Loucy (cell line): ENCODE data around the gene GLP2R.

ENCODE experiments used
- H2AFZ ChIP-seq: fragments of 200-600 bp; sonication (generic); 2 replicates; pipeline ENCODE4 v1.6.0; 2016; ENCODE audit warnings: antibody characterized with exemption, mild to moderate bottlenecking, low read length, moderate library complexity
- H3F3A ChIP-seq: fragments of 200-600 bp; 2 replicates; pipeline ENCODE4 v1.6.0; 2016; ENCODE audit warnings: antibody characterized with exemption, low read depth, mild to moderate bottlenecking
- H3K27me3 ChIP-seq: fragments of 200-600 bp; sonication (generic); 2 replicates; pipeline ENCODE4 v1.6.1; 2014; ENCODE audit warnings: low read length, mild to moderate bottlenecking; ENCODE audit not compliant: insufficient read depth, poor library complexity, severe bottlenecking
- H3K36me3 ChIP-seq: fragments of 200-600 bp; sonication (generic); 2 replicates; pipeline ENCODE4 v1.6.1; 2016; ENCODE audit warnings: low read length; ENCODE audit not compliant: insufficient read depth
- H3K4me1 ChIP-seq: fragments of 200-600 bp; sonication (generic); 2 replicates; pipeline ENCODE4 v1.5.1; 2014; ENCODE audit warnings: low read length, mild to moderate bottlenecking; ENCODE audit not compliant: insufficient read depth, poor library complexity, severe bottlenecking
- H3K4me2 ChIP-seq: fragments of 200-600 bp; sonication (generic); 2 replicates; pipeline ENCODE4 v1.6.0; 2014; ENCODE audit warnings: antibody characterized with exemption, low read length, low read depth, mild to moderate bottlenecking; ENCODE audit not compliant: poor library complexity, severe bottlenecking
- H3K4me3 ChIP-seq: fragments of 200-600 bp; sonication (generic); 2 replicates; pipeline ENCODE4 v1.5.1; 2014; ENCODE audit warnings: low read length, mild to moderate bottlenecking, mixed read lengths; ENCODE audit not compliant: poor library complexity, severe bottlenecking
- H3K79me2 ChIP-seq: fragments of 200-600 bp; sonication (generic); 2 replicates; pipeline ENCODE4 v1.6.1; 2014; ENCODE audit warnings: low read length; ENCODE audit not compliant: insufficient read depth
- H3K9ac ChIP-seq: fragments of 200-600 bp; sonication (generic); 2 replicates; pipeline ENCODE4 v1.6.0; 2014; ENCODE audit warnings: mild to moderate bottlenecking, low read depth, low read length, moderate library complexity; ENCODE audit not compliant: poor library complexity, severe bottlenecking
- H3K9me2 ChIP-seq: fragments of 200-600 bp; sonication (generic); replicated peaks from 2 replicates; pipeline ENCODE4 v1.6.1; 2016; ENCODE audit warnings: low read depth, low read length, mixed read lengths
- H3K9me3 ChIP-seq: fragments of 200-600 bp; sonication (generic); 2 replicates; pipeline ENCODE4 v1.6.1; 2014; ENCODE audit warnings: mild to moderate bottlenecking, antibody characterized with exemption, low read length, low read depth; ENCODE audit not compliant: insufficient read depth
- H4K20me1 ChIP-seq: fragments of 200-600 bp; sonication (generic); 2 replicates; pipeline ENCODE4 v1.6.0; 2014; ENCODE audit warnings: antibody characterized with exemption, low read length, mild to moderate bottlenecking; ENCODE audit not compliant: insufficient read depth, poor library complexity, severe bottlenecking
- CTCF ChIP-seq: fragments of 200-600 bp; sonication (generic); conservative IDR thresholded peaks from 2 replicates; pipeline ENCODE4 v1.5.1; 2014; ENCODE audit warnings: mild to moderate bottlenecking, antibody characterized with exemption, low read length
- EZH2phosphoT487 ChIP-seq: fragments of 200-600 bp; IDR thresholded peaks from 2 replicates; pipeline ENCODE4 v1.6.1; 2018; ENCODE audit warnings: antibody characterized with exemption, mild to moderate bottlenecking, moderate library complexity, borderline replicate concordance

Gene GLP2R

GRCh38 chr17:9932491-9932890 lies 106.8 kb downstream of the GLP2R start:
- no peaks in the 10 kb centered on the region for H3K4me1 ChIP-seq
- peaks cover 29% of the 10 kb centered on the region; the same call in 1 of the 2 replicates for H3K36me3 ChIP-seq
- TF ChIP-seq CTCF (no peak), EZH2phosphoT487 (no peak)

GRCh38 chr17:9934331-9934730 lies 108.6 kb downstream of the GLP2R start:
- Histone ChIP-seq H2AFZ (no peak overlapping the region), H3K9ac (no peak overlapping the region), H3F3A (no peaks in the 10 kb centered on the region), H3K4me1 (no peaks in the 10 kb centered on the region), H3K36me3 (peaks cover 47% of the 10 kb centered on the region), H3K4me2 (no peak overlapping the region), H3K9me2 (no peaks in the 10 kb centered on the region), H3K4me3 (no peak overlapping the region), H3K79me2 (no peaks in the 10 kb centered on the region), H3K9me3 (no peaks in the 10 kb centered on the region; the same call in 1 of the 2 replicates), H3K27me3 (no peaks in the 10 kb centered on the region), H4K20me1 (no peaks in the 10 kb centered on the region)
- no peak for TF ChIP-seq CTCF
- TF ChIP-seq EZH2phosphoT487, result no peak

More at GRCh38 chr17:9932491-9932890, 106.8 kb downstream of the GLP2R start:
- Histone ChIP-seq H3K4me2 (no peak overlapping the region), H4K20me1 (no peaks in the 10 kb centered on the region), H3K9me2 (no peaks in the 10 kb centered on the region), H3K9me3 (no peaks in the 10 kb centered on the region), H3K27me3 (no peaks in the 10 kb centered on the region), H3K9ac (no peak overlapping the region), H3K4me3 (no peak overlapping the region), H3K79me2 (no peaks in the 10 kb centered on the region), H3F3A (no peaks in the 10 kb centered on the region), H2AFZ (no peak overlapping the region)

GRCh38 chr17:9935408-9935807 lies 109.7 kb downstream of the GLP2R start:
- Histone ChIP-seq H2AFZ (no peak overlapping the region), H3K4me3 (no peak overlapping the region), H3K9me2 (no peaks in the 10 kb centered on the region), H3K9me3 (no peaks in the 10 kb centered on the region; the same call in 1 of the 2 replicates), H3K79me2 (no peaks in the 10 kb centered on the region), H3K27me3 (no peaks in the 10 kb centered on the region), H3K9ac (no peak overlapping the region), H3K4me1 (no peaks in the 10 kb centered on the region), H3F3A (no peaks in the 10 kb centered on the region), H4K20me1 (no peaks in the 10 kb centered on the region), H3K36me3 (peaks cover 57% of the 10 kb centered on the region), H3K4me2 (no peak overlapping the region)
- TF ChIP-seq CTCF (no peak), EZH2phosphoT487 (no peak)
